ENCODE measurements around the gene LGR4.
"Not testable (repeated sequence)": the region's sequence is repeated elsewhere in the genome, so short reads cannot be mapped to it uniquely, and the experiment has no call there.

LGR4 gene

DNA sequence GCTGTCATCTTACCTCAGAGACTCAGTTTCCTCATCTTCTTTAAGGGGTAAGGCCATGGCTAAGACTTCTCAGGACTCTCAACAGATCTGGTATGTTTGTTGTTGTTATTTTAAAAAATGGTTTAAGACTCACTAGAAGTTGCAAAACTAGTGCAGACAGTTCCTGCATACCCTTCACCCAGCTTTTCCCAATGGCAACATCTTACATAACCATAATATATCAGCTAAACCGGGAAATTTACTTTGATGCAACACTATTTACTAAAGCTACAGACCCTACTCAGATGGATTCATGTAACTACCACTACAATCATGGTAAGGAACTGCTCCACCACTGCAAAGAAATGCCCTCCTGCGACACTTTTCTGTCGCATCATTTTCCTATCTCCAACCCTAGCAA, 20.4 kb downstream of the LGR4 start:
- Mint-ChIP-seq H3K27me3 (ENCODE audit: low read depth, poor library complexity) (no peaks in the 10 kb centered on the region), H3K36me3 (ENCODE audit: low read depth) (peaks cover 55% of the 10 kb centered on the region), H3K27ac (peak overlapping the region; percentile 27), H3K4me1 (peaks cover 44% of the 10 kb centered on the region), H3K4me3 (no peak overlapping the region), H3K9me3 (peaks cover 22% of the 10 kb centered on the region)
- TF ChIP-seq, protein P1, sequence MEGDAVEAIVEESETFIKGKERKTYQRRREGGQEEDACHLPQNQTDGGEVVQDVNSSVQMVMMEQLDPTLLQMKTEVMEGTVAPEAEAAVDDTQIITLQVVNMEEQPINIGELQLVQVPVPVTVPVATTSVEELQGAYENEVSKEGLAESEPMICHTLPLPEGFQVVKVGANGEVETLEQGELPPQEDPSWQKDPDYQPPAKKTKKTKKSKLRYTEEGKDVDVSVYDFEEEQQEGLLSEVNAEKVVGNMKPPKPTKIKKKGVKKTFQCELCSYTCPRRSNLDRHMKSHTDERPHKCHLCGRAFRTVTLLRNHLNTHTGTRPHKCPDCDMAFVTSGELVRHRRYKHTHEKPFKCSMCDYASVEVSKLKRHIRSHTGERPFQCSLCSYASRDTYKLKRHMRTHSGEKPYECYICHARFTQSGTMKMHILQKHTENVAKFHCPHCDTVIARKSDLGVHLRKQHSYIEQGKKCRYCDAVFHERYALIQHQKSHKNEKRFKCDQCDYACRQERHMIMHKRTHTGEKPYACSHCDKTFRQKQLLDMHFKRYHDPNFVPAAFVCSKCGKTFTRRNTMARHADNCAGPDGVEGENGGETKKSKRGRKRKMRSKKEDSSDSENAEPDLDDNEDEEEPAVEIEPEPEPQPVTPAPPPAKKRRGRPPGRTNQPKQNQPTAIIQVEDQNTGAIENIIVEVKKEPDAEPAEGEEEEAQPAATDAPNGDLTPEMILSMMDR (IDR thresholded peaks at IDR 0.05), result no peak
- no peak for DNase-seq

DNA sequence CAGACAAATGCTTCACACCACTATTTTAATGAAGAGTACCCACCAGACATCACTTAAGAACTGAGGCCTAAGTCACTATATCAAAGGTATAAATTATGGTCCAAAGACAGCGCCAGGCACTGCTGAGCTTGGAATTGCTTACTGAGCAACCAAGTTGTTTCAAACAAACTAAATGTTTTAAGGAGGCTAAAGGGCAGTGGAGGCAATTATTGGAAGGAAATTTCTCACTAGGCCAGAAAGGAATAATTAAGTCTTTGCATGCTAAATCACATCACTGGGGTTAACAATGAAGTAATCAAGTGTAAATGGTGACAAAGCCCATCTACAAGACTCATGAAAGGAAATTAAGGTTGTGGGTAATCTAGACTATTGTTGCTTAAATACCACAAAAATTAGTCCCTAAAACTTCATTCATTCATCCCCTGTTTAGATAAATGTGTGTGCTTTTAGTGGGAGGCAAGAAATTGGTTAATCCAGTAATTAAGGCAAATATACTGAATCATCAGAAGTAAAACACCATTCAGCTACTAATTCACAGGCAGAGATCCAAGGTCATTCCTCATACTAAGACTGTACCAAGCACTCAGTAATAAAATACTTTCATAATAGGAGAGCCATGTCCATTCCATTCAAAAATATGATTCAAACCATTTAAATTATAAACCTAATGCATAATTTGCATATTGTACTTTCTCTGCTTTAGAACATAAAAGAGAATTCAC, 21.2 kb downstream of the LGR4 start:
- TF ChIP-seq, protein P1 (IDR thresholded peaks at IDR 0.05), result no peak
- DNase-seq, result no peak
- Mint-ChIP-seq H3K9me3 (peaks cover 22% of the 10 kb centered on the region), H3K27ac (peak overlapping the region; percentile 85), H3K36me3 (ENCODE audit: low read depth) (peaks cover 55% of the 10 kb centered on the region), H3K4me3 (no peak overlapping the region), H3K27me3 (ENCODE audit: low read depth, poor library complexity) (no peaks in the 10 kb centered on the region), H3K4me1 (peaks cover 37% of the 10 kb centered on the region)

DNA sequence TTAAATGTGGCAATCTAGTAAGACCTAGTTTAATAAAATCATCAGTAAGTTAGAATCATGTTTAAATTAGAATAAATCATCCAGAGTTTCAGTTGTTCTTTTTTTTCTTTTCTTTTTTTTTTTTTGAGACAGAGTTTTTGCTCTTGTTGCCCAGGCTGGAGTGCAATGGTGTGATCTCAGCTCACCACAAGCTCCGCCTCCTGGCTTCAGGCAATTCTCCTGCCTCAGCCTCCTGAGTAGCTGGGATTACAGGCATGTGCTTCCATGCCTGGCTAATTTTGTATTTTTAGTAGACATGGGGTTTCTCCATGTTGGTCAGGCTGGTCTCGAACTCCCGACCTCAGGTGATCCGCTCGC, 24.4 kb downstream of the LGR4 start:
- not testable (repeated sequence) for H3K27ac Mint-ChIP-seq; H3K9me3 Mint-ChIP-seq; DNase-seq; H3K27me3 Mint-ChIP-seq (ENCODE audit: low read depth, poor library complexity); H3K4me3 Mint-ChIP-seq
- Mint-ChIP-seq H3K36me3 (ENCODE audit: low read depth) (peaks cover 40% of the 10 kb centered on the region), H3K4me1 (peaks cover 44% of the 10 kb centered on the region)

DNA sequence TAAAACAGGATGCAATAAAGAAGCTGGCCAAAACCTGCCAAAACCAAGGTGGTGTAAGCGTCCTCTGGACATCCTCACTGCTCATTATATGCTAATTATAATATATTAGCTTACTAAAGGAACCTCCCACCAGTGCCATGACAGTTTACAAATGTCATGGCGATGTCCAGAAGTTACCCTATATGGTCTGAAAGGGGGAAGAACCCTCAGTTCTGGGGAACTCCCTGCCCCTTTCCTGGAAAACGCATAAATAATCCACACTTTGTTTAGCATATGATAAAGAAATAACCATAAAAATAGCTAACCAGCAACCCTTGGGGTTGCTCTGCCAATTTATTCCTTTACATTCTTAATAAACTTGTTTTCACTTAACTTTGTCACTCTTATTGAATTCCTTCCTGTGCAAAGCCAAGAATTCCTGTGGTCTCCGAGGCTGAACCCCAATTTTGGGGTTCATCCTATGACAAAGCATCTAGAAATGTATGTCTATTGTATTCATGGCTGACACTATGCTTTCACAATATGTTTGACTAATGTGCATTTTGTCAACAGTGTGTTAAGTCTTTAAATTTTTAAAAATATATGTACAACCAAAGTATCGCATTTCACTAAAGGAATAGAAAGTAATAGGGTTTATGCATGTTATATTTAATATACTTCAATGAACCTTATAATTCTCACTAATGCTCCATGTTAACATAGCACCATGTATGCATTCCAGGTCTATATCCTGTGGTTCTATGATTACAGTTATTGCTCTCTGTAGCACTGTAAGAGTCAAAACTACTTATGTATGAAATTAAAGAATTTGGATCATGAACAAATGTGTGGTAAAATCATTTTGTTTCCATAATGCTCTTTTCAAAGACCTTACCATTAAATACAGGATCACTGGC, 25.1 kb downstream of the LGR4 start:
- peaks cover 49% of the 10 kb centered on the region for H3K4me1 Mint-ChIP-seq
- no peaks in the 10 kb centered on the region for H3K27me3 Mint-ChIP-seq (ENCODE audit: low read depth, poor library complexity)
- no peak for DNase-seq
- peaks cover 6% of the 10 kb centered on the region for H3K9me3 Mint-ChIP-seq
- H3K27ac Mint-ChIP-seq, result no peak overlapping the region
- TF ChIP-seq, protein P1 (IDR thresholded peaks at IDR 0.05), result no peak
- peaks cover 39% of the 10 kb centered on the region for H3K36me3 Mint-ChIP-seq (ENCODE audit: low read depth)
- no peak overlapping the region for H3K4me3 Mint-ChIP-seq

DNA sequence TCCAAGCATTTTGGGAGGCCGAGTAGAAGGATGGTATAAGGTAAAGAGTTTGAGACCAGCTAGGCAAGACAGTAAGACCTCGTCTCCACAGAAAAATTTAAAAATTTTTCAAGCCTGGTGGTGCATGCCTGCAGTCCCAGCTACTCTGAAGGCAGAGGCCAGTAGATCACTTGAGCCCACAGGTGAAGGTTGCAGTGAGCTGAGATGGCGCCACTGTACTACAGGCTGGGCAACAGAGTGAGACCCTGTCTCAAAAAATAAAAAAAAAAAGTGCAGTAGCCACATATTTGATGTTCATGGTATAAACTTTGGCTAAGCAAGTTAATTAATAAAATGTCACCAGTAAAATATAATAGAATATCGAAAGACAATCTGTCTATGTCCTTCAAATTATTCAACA, 27.0 kb downstream of the LGR4 start:
- peaks cover 46% of the 10 kb centered on the region for H3K36me3 Mint-ChIP-seq (ENCODE audit: low read depth)
- no peak overlapping the region for H3K27ac Mint-ChIP-seq
- H3K27me3 Mint-ChIP-seq (ENCODE audit: low read depth, poor library complexity), result no peaks in the 10 kb centered on the region
- no peak for DNase-seq
- TF ChIP-seq, protein P1 (IDR thresholded peaks at IDR 0.05), result no peak
- no peak overlapping the region for H3K4me3 Mint-ChIP-seq
- H3K9me3 Mint-ChIP-seq, result peaks cover 6% of the 10 kb centered on the region
- H3K4me1 Mint-ChIP-seq, result peaks cover 45% of the 10 kb centered on the region

DNA sequence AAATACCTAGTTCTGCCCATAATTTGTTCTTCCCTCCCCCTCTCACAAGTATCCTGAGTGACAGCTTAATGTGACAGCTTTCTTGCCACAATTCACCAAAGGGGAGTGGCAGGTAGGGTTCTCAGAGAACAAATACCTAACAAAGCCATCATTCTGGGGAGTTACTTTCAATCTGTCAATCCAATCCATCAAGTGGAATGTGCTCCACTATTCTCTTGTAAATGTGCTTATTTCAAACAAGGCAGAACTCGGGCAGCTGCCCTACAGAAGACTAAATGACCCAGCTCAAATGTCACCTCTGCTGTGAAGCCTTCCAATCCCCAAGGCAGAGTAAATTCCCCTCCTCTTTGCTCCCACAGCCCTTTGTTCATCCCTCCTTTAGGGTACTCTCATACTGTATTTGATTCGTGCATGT, 27.8 kb downstream of the LGR4 start:
- Mint-ChIP-seq H3K27me3 (ENCODE audit: low read depth, poor library complexity) (no peaks in the 10 kb centered on the region), H3K9me3 (peaks cover 6% of the 10 kb centered on the region), H3K27ac (peak overlapping the region; percentile 98), H3K4me3 (peak overlapping the region; percentile 68), H3K4me1 (peaks cover 45% of the 10 kb centered on the region), H3K36me3 (ENCODE audit: low read depth) (peaks cover 43% of the 10 kb centered on the region)
- DNase-seq, result no peak
- TF ChIP-seq, protein P1 (IDR thresholded peaks at IDR 0.05), result no peak

Measured in nephron progenitor cell (in vitro differentiated cells).